Astrocyte of the spinal cord (primary cell): ENCODE measurements around the gene MGLL.

Experiments
- DNase-seq: peaks from one replicate; pipeline ENCODE4 v3.0.0; 2011; ENCODE audit warnings: low read depth, low spot score
- H3K4me3 ChIP-seq: 2 replicates; pipeline ENCODE4 v1.5.1; 2011; ENCODE audit warnings: low read depth, mild to moderate bottlenecking, low read length, moderate library complexity
- in situ Hi-C: cut with HindIII; loops from 2 replicates; pipeline ENCODE4 v1.10.0; 2017; ENCODE audit warnings: low sequenced_read_pairs
- TF ChIP-seq, protein P1 (sequence below): IDR thresholded peaks from 2 replicates; pipeline ENCODE4 v1.5.1; 2012; ENCODE audit warnings: low read depth, mild to moderate bottlenecking, low read length, inconsistent platforms

The MGLL gene

DNA sequence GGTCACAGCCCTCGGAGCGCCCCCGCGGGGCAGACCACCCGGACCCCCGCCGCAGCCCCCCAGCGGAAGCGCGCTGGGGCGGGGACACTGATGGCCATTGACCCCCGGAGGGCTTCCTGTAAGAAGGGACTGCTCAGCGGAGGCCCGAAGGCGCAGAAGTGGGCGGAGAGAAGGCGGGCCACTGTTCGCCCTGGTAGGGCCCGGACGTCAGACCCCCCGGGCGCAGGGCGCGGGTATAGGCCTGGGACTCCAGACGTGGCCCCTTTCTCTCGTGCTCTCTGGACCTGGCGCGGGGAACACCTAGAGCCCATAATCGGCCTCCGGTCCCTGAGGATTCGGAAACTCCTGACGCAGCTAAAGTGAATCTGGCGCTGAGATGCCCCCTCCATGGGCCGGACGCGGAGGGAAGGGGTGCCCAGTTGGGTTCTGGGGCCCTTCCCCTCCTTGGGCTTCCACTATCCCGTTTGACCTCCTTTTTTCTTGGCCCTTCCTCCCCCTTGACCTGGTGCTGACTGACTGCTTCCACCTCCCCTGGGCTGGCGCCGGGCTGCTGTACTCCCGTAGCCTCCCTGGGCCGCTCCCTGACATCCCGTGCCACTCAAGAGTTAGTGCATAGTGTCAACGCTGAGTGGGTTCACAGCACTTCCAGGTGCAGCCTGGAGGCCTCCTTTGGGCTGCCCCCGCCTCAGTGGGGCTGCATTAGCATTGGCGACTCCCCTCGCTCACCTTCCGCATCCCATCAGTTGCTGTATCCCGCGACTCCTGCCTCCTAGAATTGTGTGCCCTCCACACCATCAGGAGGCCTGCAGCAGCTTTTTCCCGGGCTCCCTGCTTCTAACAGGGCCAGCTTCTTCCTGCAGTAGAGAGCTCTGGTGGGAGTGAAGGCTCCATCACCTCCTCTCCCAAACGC is 148.9 kb downstream of the MGLL start:
- DNase-seq, result peak; percentile 52
- in situ Hi-C loops, result no loop called here

DNA sequence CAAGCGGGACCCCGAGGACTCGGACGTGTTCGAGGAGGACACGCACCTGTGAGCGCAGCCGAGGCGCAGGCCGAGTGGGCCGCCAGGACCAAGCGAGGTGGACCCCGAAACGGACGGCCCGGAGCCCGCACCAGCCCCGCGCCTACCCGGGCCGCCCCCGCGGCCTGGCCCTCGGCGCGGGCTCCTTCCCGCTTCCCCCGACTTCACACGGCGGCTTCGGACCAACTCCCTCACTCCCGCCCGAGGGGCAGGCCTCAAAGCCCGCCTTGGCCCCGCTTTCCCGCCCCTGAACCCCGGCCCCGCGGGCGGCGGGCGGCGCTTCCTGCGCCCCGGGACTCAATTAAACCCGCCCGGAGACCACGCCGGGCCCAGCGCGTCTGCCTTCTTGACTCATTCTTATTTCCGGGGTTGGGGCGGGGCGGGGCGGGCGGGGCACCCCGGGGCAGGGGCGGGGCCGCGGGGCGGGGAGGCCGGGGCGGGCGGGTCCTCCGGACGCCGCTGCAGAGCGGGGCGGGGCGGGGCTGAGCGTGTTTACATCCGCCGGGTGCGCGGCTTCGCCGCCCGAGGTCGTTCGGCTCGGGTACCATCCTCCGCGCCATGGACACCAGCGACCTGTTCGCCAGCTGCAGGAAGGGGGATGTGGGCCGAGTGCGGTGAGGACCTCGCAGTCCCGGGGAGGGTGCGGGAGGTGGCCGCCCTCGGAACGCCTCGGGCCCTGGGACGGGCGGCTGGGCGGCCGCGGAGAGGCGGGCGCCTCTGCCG is 149.7 kb downstream of the MGLL start, which contains the start of gene ABTB1:
Gene ABTB1 (plus strand): TSS at position 524 of the 762 bp plus-strand sequence. CDS start 74 bp downstream, at position 598.
- peak; percentile 73 for DNase-seq

More for the DNA sequence above, 148.9 kb downstream of the MGLL start:
- peak overlapping the region; percentile 59 for H3K4me3 ChIP-seq
- TF ChIP-seq, protein P1, sequence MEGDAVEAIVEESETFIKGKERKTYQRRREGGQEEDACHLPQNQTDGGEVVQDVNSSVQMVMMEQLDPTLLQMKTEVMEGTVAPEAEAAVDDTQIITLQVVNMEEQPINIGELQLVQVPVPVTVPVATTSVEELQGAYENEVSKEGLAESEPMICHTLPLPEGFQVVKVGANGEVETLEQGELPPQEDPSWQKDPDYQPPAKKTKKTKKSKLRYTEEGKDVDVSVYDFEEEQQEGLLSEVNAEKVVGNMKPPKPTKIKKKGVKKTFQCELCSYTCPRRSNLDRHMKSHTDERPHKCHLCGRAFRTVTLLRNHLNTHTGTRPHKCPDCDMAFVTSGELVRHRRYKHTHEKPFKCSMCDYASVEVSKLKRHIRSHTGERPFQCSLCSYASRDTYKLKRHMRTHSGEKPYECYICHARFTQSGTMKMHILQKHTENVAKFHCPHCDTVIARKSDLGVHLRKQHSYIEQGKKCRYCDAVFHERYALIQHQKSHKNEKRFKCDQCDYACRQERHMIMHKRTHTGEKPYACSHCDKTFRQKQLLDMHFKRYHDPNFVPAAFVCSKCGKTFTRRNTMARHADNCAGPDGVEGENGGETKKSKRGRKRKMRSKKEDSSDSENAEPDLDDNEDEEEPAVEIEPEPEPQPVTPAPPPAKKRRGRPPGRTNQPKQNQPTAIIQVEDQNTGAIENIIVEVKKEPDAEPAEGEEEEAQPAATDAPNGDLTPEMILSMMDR, result no peak

GRCh38 chr3:127671523-127672428 is 150.5 kb downstream of the MGLL start:
- DNase-seq, result no peak
- H3K4me3 ChIP-seq, result peak overlapping the region; percentile 51
- in situ Hi-C loops, result no loop called here
- TF ChIP-seq, protein P1, result no peak

More for the DNA sequence above, 149.7 kb downstream of the MGLL start, which contains the start of gene ABTB1:
- TF ChIP-seq, protein P1, result no peak
- H3K4me3 ChIP-seq, result peak within 1 kb of the TSS; percentile 59
- in situ Hi-C loops, result no loop called here

DNA sequence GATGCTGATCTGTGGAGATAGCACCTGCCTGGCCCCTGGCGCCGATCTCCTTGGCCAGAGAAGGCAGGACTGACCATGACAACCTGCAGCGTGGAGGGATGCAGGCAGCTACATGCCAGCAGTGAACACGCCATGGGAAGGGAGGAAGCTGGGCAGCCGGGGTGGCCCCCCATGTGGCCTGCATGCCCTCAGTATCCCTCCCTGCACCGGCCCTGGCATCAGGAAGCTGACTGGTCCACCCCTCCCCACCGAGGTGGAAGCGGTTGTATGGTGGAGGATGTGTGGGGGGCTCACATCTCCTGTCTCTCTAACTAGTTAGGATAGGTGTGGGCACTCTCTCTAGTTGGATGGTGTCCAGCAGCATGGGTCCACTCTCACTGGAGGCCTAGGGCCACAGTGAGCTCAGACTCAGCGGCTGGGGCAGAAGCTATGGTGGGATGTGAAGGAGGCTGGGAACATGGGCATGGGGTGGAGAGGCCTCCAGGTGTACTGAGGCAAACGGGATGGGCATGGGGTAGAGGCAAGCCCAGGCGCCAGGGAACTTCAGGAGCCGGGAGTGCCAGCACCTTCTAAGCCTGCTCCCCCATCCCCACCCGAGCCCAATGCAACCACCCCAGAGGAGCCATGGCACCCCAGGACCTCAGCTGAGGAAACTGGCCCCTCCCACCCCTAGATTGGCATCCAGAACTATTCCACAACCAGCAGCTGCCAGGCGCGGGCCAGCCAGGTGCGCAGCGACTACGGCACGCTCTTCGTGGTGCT is 151.4 kb downstream of the MGLL start:
- H3K4me3 ChIP-seq, result no peak overlapping the region
- TF ChIP-seq, protein P1, result no peak
- in situ Hi-C loops, result no loop called here
- no peak for DNase-seq

DNA sequence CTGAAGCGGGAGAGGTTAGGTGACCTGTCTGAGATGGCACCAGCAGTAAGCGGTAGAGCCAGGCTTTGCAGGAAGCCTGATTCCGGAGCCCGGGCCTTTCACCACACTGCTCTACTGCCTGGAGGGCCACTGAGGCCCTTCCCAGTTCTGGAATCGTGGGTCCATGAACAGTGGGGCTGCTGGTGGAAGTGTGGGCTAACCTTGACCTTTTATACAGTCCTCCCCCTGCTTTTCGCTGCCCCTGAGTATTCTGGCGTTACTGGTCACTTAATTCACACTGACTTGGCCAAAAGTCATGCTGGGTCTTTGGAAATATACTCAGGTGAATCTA is 152.1 kb downstream of the MGLL start:
- no peak overlapping the region for H3K4me3 ChIP-seq
- TF ChIP-seq, protein P1, result no peak
- in situ Hi-C loops, result no loop called here
- DNase-seq, result no peak
